ENCODE results near the gene OR2T12. TPM values are rescaled to one million over a fixed set of nuclear protein-coding genes. Genes with fewer than 3 reads are reported as not detected.
"Not testable (repeated sequence)": the region's sequence is repeated elsewhere in the genome, so short reads cannot be mapped to it uniquely, and the experiment has no call there.

OR2T12 gene
- total RNA-seq, 4 donors from 2014 or later: not detected

DNA sequence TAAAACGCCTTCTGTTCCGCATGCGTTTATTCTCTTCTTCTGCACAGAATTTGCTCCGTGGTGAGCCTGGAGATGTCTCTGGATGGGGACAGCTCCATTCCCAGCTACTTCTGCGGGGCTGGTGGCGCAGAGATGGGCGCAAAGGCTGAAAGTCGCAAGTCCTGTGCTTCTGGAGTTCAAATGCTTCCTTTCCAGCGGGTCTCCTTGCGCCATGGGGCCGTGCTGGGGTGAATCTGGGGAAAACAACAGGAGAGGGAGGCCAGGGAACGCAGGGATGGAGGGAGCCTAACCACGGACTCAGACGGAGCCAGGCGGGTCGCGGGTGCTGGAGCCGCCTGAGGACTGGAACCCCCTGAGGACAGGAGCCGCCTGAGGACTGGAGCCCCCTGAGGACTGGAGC, 2.9 kb upstream of the OR2T12 start:
- DNase-seq: no peak
- intact Hi-C loops (cut with DNase I; ENCODE audit: low total_unique reads): no loop called here
- TF ChIP-seq POLR2A (IDR thresholded peaks at IDR 0.05): no peak
- TF ChIP-seq, protein P1, sequence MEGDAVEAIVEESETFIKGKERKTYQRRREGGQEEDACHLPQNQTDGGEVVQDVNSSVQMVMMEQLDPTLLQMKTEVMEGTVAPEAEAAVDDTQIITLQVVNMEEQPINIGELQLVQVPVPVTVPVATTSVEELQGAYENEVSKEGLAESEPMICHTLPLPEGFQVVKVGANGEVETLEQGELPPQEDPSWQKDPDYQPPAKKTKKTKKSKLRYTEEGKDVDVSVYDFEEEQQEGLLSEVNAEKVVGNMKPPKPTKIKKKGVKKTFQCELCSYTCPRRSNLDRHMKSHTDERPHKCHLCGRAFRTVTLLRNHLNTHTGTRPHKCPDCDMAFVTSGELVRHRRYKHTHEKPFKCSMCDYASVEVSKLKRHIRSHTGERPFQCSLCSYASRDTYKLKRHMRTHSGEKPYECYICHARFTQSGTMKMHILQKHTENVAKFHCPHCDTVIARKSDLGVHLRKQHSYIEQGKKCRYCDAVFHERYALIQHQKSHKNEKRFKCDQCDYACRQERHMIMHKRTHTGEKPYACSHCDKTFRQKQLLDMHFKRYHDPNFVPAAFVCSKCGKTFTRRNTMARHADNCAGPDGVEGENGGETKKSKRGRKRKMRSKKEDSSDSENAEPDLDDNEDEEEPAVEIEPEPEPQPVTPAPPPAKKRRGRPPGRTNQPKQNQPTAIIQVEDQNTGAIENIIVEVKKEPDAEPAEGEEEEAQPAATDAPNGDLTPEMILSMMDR (IDR thresholded peaks at IDR 0.05): no peak
- Histone ChIP-seq H3K4me3 (no peak overlapping the region), H3K4me1 (no peaks in the 10 kb centered on the region), H3K27me3 (no peaks in the 10 kb centered on the region), H3K9me3 (no peaks in the 10 kb centered on the region), H3K27ac (no peak overlapping the region), H3K36me3 (no peaks in the 10 kb centered on the region)

DNA sequence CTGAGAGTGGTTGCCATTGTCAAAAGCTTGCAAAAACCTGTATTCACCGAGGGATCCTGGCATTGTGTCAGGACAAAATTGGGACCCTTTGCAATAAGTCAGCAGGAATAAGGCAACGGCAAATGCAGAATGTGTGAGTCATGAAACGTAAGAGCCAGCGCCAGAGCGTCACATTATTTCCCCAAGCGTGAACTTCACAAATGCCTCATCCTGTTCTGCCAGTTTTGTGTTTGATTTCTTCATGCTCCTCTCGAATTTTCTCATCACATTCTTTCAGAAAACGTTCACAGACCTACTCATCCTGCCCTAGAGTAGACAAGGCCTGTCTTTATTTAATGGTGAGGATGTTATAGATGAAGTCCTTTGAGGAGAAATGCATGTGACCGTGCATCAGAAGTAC, 2.4 kb upstream of the OR2T12 start:
- H3K4me3 ChIP-seq; H3K27ac ChIP-seq; H3K9me3 ChIP-seq; intact Hi-C loops (cut with DNase I; ENCODE audit: low total_unique reads); H3K4me1 ChIP-seq; H3K27me3 ChIP-seq; DNase-seq; H3K36me3 ChIP-seq: not testable (repeated sequence)

DNA sequence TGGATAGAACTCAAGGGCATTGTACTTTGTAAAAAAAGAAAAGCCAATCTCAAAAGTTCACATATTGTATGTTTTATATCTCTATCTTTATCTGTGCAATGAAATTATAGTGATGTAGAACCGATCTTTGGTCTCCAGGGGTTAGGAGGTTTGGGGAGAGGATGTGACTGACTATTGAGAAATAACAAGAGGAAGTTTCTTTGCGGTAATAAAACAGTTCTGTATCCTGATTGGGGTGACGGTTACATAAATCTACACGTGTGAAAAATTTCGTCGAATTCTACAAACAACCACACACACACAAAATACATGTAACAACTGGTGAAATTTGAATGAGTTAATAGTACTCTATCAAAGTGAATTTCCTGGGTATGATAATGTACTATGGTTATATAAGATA, 14.8 kb downstream of the OR2T12 start:
- intact Hi-C loops (cut with DNase I; ENCODE audit: low total_unique reads): no loop called here
- Histone ChIP-seq H3K27ac (no peak overlapping the region), H3K4me1 (no peaks in the 10 kb centered on the region), H3K9me3 (no peaks in the 10 kb centered on the region), H3K4me3 (no peak overlapping the region), H3K36me3 (no peaks in the 10 kb centered on the region), H3K27me3 (no peaks in the 10 kb centered on the region)
- TF ChIP-seq POLR2A (IDR thresholded peaks at IDR 0.05): no peak
- TF ChIP-seq, protein P1 (IDR thresholded peaks at IDR 0.05): no peak
- no peak for DNase-seq

DNA sequence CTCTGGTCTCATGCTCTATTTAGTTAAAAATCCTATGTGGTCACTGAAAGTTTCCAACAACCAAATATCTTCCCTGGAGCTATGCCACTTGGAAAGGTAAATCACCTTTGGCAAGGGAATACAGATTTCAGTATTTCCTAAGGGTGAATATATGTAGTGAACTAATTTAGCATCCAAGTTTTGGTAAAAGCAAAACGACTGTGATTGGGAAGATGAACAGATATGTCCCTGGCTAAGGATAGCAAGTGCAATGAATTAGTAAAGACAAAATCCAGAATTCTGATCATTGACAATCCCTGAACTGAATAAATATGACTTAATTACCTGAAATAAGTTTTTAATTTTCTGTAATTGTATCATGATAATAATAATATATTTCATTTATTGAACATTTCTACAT, 25.3 kb downstream of the OR2T12 start, which contains the start of gene OR2T33:
Gene OR2T33, minus strand, starts transcription at position 101 of the 400 bp plus-strand sequence. CDS start 4,162 bp downstream, outside the sequence.
- no peak within 1 kb of the TSS for H3K27ac ChIP-seq
- no peak for TF ChIP-seq POLR2A (IDR thresholded peaks at IDR 0.05)
- TF ChIP-seq, protein P1 (IDR thresholded peaks at IDR 0.05): no peak
- H3K9me3 ChIP-seq: no peaks in the 10 kb centered on the region
- H3K4me3 ChIP-seq: no peak within 1 kb of the TSS
- H3K36me3 ChIP-seq: no peaks in the 10 kb centered on the region
- no peak for DNase-seq
- intact Hi-C loops (cut with DNase I; ENCODE audit: low total_unique reads): no loop called here
- H3K4me1 ChIP-seq: no peaks in the 10 kb centered on the region
- no peaks in the 10 kb centered on the region for H3K27me3 ChIP-seq

DNA sequence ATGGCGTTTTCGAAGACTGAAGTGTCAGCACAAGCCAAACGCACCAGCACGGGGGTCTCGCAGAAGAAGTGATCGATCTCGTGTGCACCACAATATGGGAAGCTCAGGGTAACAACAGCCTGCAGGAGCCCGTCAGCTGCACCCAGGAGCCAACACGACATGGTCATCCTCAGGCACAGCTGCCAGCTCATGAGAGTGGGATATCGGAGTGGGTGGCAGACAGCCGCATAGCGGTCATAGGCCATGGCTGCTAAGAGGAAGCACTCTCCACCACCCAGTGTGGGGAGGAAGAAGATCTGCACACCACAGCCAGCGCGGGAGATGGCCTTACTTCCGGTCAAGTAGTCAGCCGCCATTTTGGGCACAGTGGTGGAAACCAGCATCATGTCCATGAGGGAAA, 30.0 kb downstream of the OR2T12 start:
- H3K9me3 ChIP-seq; DNase-seq; H3K27ac ChIP-seq; H3K4me1 ChIP-seq; H3K36me3 ChIP-seq; H3K4me3 ChIP-seq; intact Hi-C loops (cut with DNase I; ENCODE audit: low total_unique reads); H3K27me3 ChIP-seq: not testable (repeated sequence)

DNA sequence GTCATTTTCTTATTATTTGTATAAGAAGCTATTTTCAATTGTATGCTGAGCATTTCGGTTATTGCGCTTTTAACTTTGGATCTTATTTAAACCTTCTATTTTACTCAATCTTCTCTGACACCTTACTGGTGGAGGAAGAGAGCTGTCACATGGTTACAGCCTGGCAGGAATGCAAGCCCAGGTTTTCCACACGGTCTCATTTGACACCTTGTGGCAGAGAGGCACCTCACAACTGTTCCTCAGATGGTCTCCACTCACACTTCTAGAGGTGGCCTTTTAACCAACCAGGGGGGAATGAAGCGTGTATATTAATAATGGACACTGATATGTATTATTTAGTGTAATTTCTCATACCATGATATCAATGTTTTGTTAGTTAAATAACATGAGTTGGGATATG, 35.0 kb downstream of the OR2T12 start:
- DNase-seq: no peak
- TF ChIP-seq, protein P1 (IDR thresholded peaks at IDR 0.05): no peak
- TF ChIP-seq POLR2A (IDR thresholded peaks at IDR 0.05): no peak
- peaks cover 0 to 4% of the 10 kb centered on the region in 2 donors for H3K9me3 ChIP-seq
- H3K27ac ChIP-seq: no peak overlapping the region
- H3K4me1 ChIP-seq: no peaks in the 10 kb centered on the region
- no peaks in the 10 kb centered on the region for H3K27me3 ChIP-seq
- H3K36me3 ChIP-seq: no peaks in the 10 kb centered on the region
- intact Hi-C loops (cut with DNase I; ENCODE audit: low total_unique reads): no loop called here
- no peak overlapping the region for H3K4me3 ChIP-seq

DNA sequence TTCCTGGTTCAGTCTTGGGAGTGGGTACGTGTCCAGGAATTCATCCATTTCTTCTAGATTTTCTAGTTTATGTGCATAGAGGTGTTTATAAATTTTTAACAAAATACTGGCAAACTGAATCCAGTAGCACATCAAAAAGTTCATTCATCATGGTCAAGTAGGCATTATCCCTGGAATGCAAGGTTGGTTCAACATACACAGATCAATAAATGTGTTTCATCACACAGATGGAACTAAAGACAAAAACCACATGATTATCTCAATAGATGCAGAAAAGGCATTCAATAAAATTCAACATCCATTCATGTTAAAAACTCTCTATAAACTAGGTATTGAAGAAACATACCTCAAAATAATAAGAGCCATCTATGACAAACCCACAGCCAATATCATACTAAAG, 43.9 kb downstream of the OR2T12 start:
- H3K27me3 ChIP-seq; H3K36me3 ChIP-seq; intact Hi-C loops (cut with DNase I; ENCODE audit: low total_unique reads): not testable (repeated sequence)

More for the DNA sequence above, 43.9 kb downstream of the OR2T12 start:
- not testable (repeated sequence) for DNase-seq, H3K4me1 ChIP-seq, H3K9me3 ChIP-seq, H3K27ac ChIP-seq, H3K4me3 ChIP-seq
